AG09319 (cell line): Measurements from ENCODE around the gene CEP89.

Experiments used
- DNase-seq: peaks from one replicate; pipeline ENCODE4 v3.0.0-alpha.2; 2010; ENCODE audit warnings: low read depth; ENCODE audit errors: extremely low read depth
- CTCF ChIP-seq: IDR thresholded peaks from 2 replicates; pipeline ENCODE4 v1.5.1; 2011; ENCODE audit warnings: low read depth, mild to moderate bottlenecking, inconsistent platforms, low read length, moderate library complexity

The CEP89 gene

GRCh38 chr19:32930567-32930966 is 41.2 kb downstream of the CEP89 start:
- TF ChIP-seq CTCF = no peak

GRCh38 chr19:32928806-32929205 is 43.0 kb downstream of the CEP89 start:
- DNase-seq = no peak
- TF ChIP-seq CTCF = no peak

More at GRCh38 chr19:32930567-32930966, 41.2 kb downstream of the CEP89 start:
- no peak for DNase-seq

GRCh38 chr19:32924200-32924599 is 47.6 kb downstream of the CEP89 start:
- TF ChIP-seq CTCF = no peak
- no peak for DNase-seq

- TF ChIP-seq CTCF = no peak
- DNase-seq = no peak
Measured at GRCh38 chr19:32921624-32922023, 50.1 kb downstream of the CEP89 start.

- DNase-seq = no peak
- no peak for TF ChIP-seq CTCF
Measured at GRCh38 chr19:32919365-32919764, 52.4 kb downstream of the CEP89 start.

- no peak for DNase-seq
- TF ChIP-seq CTCF = no peak
Measured at GRCh38 chr19:32917616-32917996, 54.2 kb downstream of the CEP89 start.

GRCh38 chr19:32916969-32917615 is 54.7 kb downstream of the CEP89 start:
- TF ChIP-seq CTCF = no peak
- DNase-seq = no peak
